NCI-H2196 (cell line): ENCODE data around the gene UCN2.
"Not testable (repeated sequence)": the region's sequence is repeated elsewhere in the genome, so short reads cannot be mapped to it uniquely, and the experiment has no call there.

Source experiments
- DNase-seq: peaks from one replicate; lab custom pipeline; 2025; ENCODE audit not compliant: unreplicated experiment; lab: John Stamatoyannopoulos, UW

UCN2 gene

GRCh38 chr3:48564022-48564421 is 441 bp upstream of the UCN2 start:
- no peak for DNase-seq

- no peak for DNase-seq
Measured at GRCh38 chr3:48562367-48563095, 1.1 kb downstream of the UCN2 start.

GRCh38 chr3:48561045-48561736 is 2.4 kb downstream of the UCN2 start:
- no peak for DNase-seq

- no peak for DNase-seq
Measured at GRCh38 chr3:48560648-48561018, 2.9 kb downstream of the UCN2 start.

GRCh38 chr3:48558493-48559134 is 5.0 kb downstream of the UCN2 start:
- DNase-seq: no peak

- DNase-seq: peak; percentile 87
Measured at GRCh38 chr3:48556796-48557626, 6.6 kb downstream of the UCN2 start, which contains the start of gene PFKFB4. Gene PFKFB4 (minus strand): TSS chr3:48556803. CDS start chr3:48556777, 26 bp downstream.

- no peak for DNase-seq
Measured at GRCh38 chr3:48555949-48556795, 7.4 kb downstream of the UCN2 start.

- no peak for DNase-seq
Measured at GRCh38 chr3:48555231-48555948, 8.2 kb downstream of the UCN2 start.

- no peak for DNase-seq
Measured at GRCh38 chr3:48553886-48554845, 9.4 kb downstream of the UCN2 start.

GRCh38 chr3:48553361-48553760 is 10.2 kb downstream of the UCN2 start:
- DNase-seq: no peak

GRCh38 chr3:48552111-48552951 is 11.2 kb downstream of the UCN2 start:
- no peak for DNase-seq

GRCh38 chr3:48551651-48552050 is 11.9 kb downstream of the UCN2 start:
- not testable (repeated sequence) for DNase-seq

GRCh38 chr3:48548729-48549705 is 14.6 kb downstream of the UCN2 start:
- peak; percentile 72 for DNase-seq

- DNase-seq: no peak
Measured at GRCh38 chr3:48548126-48548525, 15.5 kb downstream of the UCN2 start.

- no peak for DNase-seq
Measured at GRCh38 chr3:48546203-48546829, 17.3 kb downstream of the UCN2 start.

GRCh38 chr3:48544141-48544540 is 19.4 kb downstream of the UCN2 start:
- no peak for DNase-seq
